HepG2 (cell line): ENCODE data around the gene DCUN1D3. TPM values are rescaled to one million over a fixed set of nuclear protein-coding genes. Genes with fewer than 3 reads are reported as not detected.

Source experiments
- ARNT ChIP-seq: fragments of 450-650 bp; IDR thresholded peaks from 2 replicates; pipeline ENCODE4 v1.6.1; 2017
- CEBPG ChIP-seq: IDR thresholded peaks from 2 replicates; pipeline ENCODE4 v1.6.1; 2016
- GATA4 ChIP-seq: sonication (generic); IDR thresholded peaks from 2 replicates; pipeline ENCODE4 v1.6.1; 2016; ENCODE audit warnings: antibody characterized with exemption, low read depth, borderline replicate concordance
- GFI1 ChIP-seq: sonication (generic); formaldehyde crosslinking; IDR thresholded peaks from 2 replicates; pipeline ENCODE4 v1.5.0; 2020; ENCODE audit warnings: missing genetic modification reagents, mild to moderate bottlenecking, borderline replicate concordance
- GTF3A ChIP-seq: sonication (generic); formaldehyde crosslinking; conservative IDR thresholded peaks from 2 replicates; pipeline ENCODE4 v1.4.0; 2020; ENCODE audit warnings: mild to moderate bottlenecking, missing genetic modification reagents
- GZF1 ChIP-seq: sonication (generic); formaldehyde crosslinking; IDR thresholded peaks from 2 replicates; pipeline ENCODE4 v1.5.1; 2020; ENCODE audit warnings: mild to moderate bottlenecking, missing genetic modification reagents
- IRF1 ChIP-seq: sonication (generic); formaldehyde crosslinking; IDR thresholded peaks from 2 replicates; pipeline ENCODE4 v1.4.0; 2020; ENCODE audit warnings: low read depth, mild to moderate bottlenecking, missing genetic modification reagents
- KLF6 ChIP-seq: IDR thresholded peaks from 2 replicates; pipeline ENCODE4 v1.8.0; 2016; ENCODE audit warnings: missing biosample characterization, missing genetic modification reagents
- MEIS1 ChIP-seq: sonication (generic); formaldehyde crosslinking; IDR thresholded peaks from 2 replicates; pipeline ENCODE4 v1.9.0; 2021; ENCODE audit warnings: mild to moderate bottlenecking, missing genetic modification reagents, moderate library complexity, borderline replicate concordance
- ONECUT2 ChIP-seq: sonication (generic); formaldehyde crosslinking; IDR thresholded peaks from 2 replicates; pipeline ENCODE4 v1.4.0; 2020; ENCODE audit warnings: missing genetic modification reagents
- PHF20 ChIP-seq: sonication (generic); formaldehyde crosslinking; IDR thresholded peaks from 2 replicates; pipeline ENCODE4 v1.5.0; 2020; ENCODE audit warnings: mild to moderate bottlenecking, missing genetic modification reagents
- PHF5A ChIP-seq: IDR thresholded peaks from one replicate; pipeline ENCODE4 v1.6.1; 2018; ENCODE audit warnings: low read depth, missing genetic modification reagents; ENCODE audit not compliant: unreplicated experiment
- SIX4 ChIP-seq: sonication (generic); formaldehyde crosslinking; IDR thresholded peaks from 2 replicates; pipeline ENCODE4 v1.4.0; 2020; ENCODE audit warnings: missing genetic modification reagents
- ZNF30 ChIP-seq: sonication (generic); formaldehyde crosslinking; IDR thresholded peaks from 2 replicates; pipeline ENCODE4 v1.5.0; 2020; ENCODE audit warnings: mild to moderate bottlenecking, missing genetic modification reagents
- ZNF563 ChIP-seq: sonication (generic); formaldehyde crosslinking; IDR thresholded peaks from 2 replicates; pipeline ENCODE4 v1.8.0; 2022; ENCODE audit warnings: mild to moderate bottlenecking, moderate library complexity, missing genetic modification reagents
- ZNF569 ChIP-seq: sonication (generic); formaldehyde crosslinking; IDR thresholded peaks from 2 replicates; pipeline ENCODE4 v1.5.0; 2020; ENCODE audit warnings: mild to moderate bottlenecking, missing genetic modification reagents, moderate library complexity, borderline replicate concordance
- ZNF781 ChIP-seq: sonication (generic); formaldehyde crosslinking; IDR thresholded peaks from 2 replicates; pipeline ENCODE4 v1.5.1; 2020; ENCODE audit warnings: borderline replicate concordance, mild to moderate bottlenecking, missing genetic modification reagents; ENCODE audit errors: not compliant biosample characterization
- ZNF839 ChIP-seq: sonication (generic); formaldehyde crosslinking; IDR thresholded peaks from 2 replicates; pipeline ENCODE4 v1.4.0; 2020; ENCODE audit warnings: missing genetic modification reagents, mild to moderate bottlenecking, borderline replicate concordance
- polyA plus RNA-seq, 8 experiments: library from polyadenylated mRNA; depleted of rRNA in 3 of 8; stranded (reverse) in 7 of 8; unstranded in 1 of 8; fragments of >200 nt; fragmentation: Illumina TruSeq in 4 of 8; extraction: Trizol in 4 of 8; gene quantifications; 2 replicates each; pipeline versions ENCODE4 v1.2.1 to v1.2.3, GENCODE V29; 2011 to 2016; ENCODE audit warnings: low read depth in 4 of 8, missing spikeins in 1 of 8, mixed read lengths in 1 of 8; ENCODE audit not compliant: insufficient read depth in 1 of 8
- total RNA-seq, 5 experiments: library from RNA; depleted of rRNA; stranded (reverse); fragments of >200 nt; fragmentation: Illumina TruSeq; extraction: Trizol; gene quantifications; 2 replicates each; pipeline ENCODE4 v1.2.3, GENCODE V29; 2016; ENCODE audit warnings: low read depth in 1 of 5
- TF ChIP-seq, protein P1 (sequence below): sonication (generic); formaldehyde crosslinking; IDR thresholded peaks from 2 replicates; pipeline ENCODE4 v1.4.0; 2020; ENCODE audit warnings: missing genetic modification reagents, borderline replicate concordance
- TF ChIP-seq, protein P2 (sequence below): sonication (generic); formaldehyde crosslinking; IDR thresholded peaks from 2 replicates; pipeline ENCODE4 v1.4.0; 2020; ENCODE audit warnings: missing genetic modification reagents, borderline replicate concordance

The DCUN1D3 gene
- total and polyA plus RNA-seq, 2 of the 13 experiments (the other 11 are each of a cell fraction or from before 2014, with no cell fraction given) = 5.0 to 19.3 TPM

GRCh38 chr16:20900299-20901067, at the start of gene DCUN1D3, which contains the start of gene LYRM1 (continued):
- TF ChIP-seq, protein P1, sequence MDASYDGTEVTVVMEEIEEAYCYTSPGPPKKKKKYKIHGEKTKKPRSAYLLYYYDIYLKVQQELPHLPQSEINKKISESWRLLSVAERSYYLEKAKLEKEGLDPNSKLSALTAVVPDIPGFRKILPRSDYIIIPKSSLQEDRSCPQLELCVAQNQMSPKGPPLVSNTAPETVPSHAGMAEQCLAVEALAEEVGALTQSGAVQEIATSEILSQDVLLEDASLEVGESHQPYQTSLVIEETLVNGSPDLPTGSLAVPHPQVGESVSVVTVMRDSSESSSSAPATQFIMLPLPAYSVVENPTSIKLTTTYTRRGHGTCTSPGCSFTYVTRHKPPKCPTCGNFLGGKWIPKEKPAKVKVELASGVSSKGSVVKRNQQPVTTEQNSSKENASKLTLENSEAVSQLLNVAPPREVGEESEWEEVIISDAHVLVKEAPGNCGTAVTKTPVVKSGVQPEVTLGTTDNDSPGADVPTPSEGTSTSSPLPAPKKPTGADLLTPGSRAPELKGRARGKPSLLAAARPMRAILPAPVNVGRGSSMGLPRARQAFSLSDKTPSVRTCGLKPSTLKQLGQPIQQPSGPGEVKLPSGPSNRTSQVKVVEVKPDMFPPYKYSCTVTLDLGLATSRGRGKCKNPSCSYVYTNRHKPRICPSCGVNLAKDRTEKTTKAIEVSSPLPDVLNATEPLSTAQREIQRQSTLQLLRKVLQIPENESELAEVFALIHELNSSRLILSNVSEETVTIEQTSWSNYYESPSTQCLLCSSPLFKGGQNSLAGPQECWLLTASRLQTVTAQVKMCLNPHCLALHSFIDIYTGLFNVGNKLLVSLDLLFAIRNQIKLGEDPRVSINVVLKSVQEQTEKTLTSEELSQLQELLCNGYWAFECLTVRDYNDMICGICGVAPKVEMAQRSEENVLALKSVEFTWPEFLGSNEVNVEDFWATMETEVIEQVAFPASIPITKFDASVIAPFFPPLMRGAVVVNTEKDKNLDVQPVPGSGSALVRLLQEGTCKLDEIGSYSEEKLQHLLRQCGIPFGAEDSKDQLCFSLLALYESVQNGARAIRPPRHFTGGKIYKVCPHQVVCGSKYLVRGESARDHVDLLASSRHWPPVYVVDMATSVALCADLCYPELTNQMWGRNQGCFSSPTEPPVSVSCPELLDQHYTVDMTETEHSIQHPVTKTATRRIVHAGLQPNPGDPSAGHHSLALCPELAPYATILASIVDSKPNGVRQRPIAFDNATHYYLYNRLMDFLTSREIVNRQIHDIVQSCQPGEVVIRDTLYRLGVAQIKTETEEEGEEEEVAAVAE (CRISPR knock-in tag) = no peak
- TF ChIP-seq ONECUT2 (CRISPR knock-in tag) (no peak), MEIS1 (CRISPR knock-in tag) (peak; percentile 64; the same call in 1 of the 2 replicates), IRF1 (CRISPR knock-in tag) (peak; percentile 86; the same call in 1 of the 2 replicates), PHF20 (CRISPR knock-in tag) (peak; percentile 77), ZNF30 (CRISPR knock-in tag) (no peak), KLF6 (CRISPR knock-in tag) (peak; percentile 92), ZNF781 (CRISPR knock-in tag) (peak; percentile 88), ZNF839 (CRISPR knock-in tag) (peak; percentile 96), GTF3A (CRISPR knock-in tag) (no peak), GFI1 (CRISPR knock-in tag) (no peak), GATA4 (0 out of 2 replicates have a peak, but pooled peaks have one; percentile 38), ZNF563 (peak; percentile 59; the same call in 1 of the 2 replicates), GZF1 (CRISPR knock-in tag) (peak; percentile 77; the same call in 1 of the 2 replicates), SIX4 (CRISPR knock-in tag) (no peak; the same call in 1 of the 2 replicates), CEBPG (peak; percentile 98), ZNF569 (0 out of 2 replicates have a peak, but pooled peaks have one; percentile 30), PHF5A (CRISPR knock-in tag) (peak; percentile 63), ARNT (no peak)
- TF ChIP-seq, protein P2, sequence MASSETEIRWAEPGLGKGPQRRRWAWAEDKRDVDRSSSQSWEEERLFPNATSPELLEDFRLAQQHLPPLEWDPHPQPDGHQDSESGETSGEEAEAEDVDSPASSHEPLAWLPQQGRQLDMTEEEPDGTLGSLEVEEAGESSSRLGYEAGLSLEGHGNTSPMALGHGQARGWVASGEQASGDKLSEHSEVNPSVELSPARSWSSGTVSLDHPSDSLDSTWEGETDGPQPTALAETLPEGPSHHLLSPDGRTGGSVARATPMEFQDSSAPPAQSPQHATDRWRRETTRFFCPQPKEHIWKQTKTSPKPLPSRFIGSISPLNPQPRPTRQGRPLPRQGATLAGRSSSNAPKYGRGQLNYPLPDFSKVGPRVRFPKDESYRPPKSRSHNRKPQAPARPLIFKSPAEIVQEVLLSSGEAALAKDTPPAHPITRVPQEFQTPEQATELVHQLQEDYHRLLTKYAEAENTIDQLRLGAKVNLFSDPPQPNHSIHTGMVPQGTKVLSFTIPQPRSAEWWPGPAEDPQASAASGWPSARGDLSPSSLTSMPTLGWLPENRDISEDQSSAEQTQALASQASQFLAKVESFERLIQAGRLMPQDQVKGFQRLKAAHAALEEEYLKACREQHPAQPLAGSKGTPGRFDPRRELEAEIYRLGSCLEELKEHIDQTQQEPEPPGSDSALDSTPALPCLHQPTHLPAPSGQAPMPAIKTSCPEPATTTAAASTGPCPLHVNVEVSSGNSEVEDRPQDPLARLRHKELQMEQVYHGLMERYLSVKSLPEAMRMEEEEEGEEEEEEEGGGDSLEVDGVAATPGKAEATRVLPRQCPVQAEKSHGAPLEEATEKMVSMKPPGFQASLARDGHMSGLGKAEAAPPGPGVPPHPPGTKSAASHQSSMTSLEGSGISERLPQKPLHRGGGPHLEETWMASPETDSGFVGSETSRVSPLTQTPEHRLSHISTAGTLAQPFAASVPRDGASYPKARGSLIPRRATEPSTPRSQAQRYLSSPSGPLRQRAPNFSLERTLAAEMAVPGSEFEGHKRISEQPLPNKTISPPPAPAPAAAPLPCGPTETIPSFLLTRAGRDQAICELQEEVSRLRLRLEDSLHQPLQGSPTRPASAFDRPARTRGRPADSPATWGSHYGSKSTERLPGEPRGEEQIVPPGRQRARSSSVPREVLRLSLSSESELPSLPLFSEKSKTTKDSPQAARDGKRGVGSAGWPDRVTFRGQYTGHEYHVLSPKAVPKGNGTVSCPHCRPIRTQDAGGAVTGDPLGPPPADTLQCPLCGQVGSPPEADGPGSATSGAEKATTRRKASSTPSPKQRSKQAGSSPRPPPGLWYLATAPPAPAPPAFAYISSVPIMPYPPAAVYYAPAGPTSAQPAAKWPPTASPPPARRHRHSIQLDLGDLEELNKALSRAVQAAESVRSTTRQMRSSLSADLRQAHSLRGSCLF (CRISPR knock-in tag) = no peak
